Activated naive CD4-positive, alpha-beta T cell treated with anti-CD3 and anti-CD28 coated beads, Interleukin-2, amount 50 U/mL, for 72 hours (primary cell): ENCODE measurements around the gene ITGA1. TPM values are rescaled to one million over a fixed set of nuclear protein-coding genes. Genes with fewer than 3 reads are reported as not detected.
"Not testable (repeated sequence)": the region's sequence is repeated elsewhere in the genome, so short reads cannot be mapped to it uniquely, and the experiment has no call there.

Experiments used
- ATAC-seq, 2 donors: fragments of 150-1000 bp; cut with Tn5 transposase; 2 replicates each; pipeline ENCODE4 v1.10.0; 2021; ENCODE audit warnings: mild to moderate bottlenecking in 2 of 2, moderate library complexity in 2 of 2
- DNase-seq, 2 donors: peaks; one replicate each; pipeline ENCODE4 v3.0.0; 2021 to 2022; ENCODE audit warnings: low spot score in 2 of 2
- H3K27ac Mint-ChIP-seq, 2 donors: one replicate each; pipeline ENCODE4 v1.8.0; 2022; ENCODE audit warnings: mild to moderate bottlenecking in 2 of 2, mixed read lengths in 2 of 2
- H3K36me3 Mint-ChIP-seq, 2 donors: one replicate each; pipeline ENCODE4 v1.8.0; 2022; ENCODE audit warnings: mixed read lengths in 2 of 2
- H3K9me3 Mint-ChIP-seq, 2 donors: one replicate each; pipeline ENCODE4 v1.8.0; 2022; ENCODE audit warnings: mixed read lengths in 2 of 2
- total RNA-seq, 2 donors: library from RNA; stranded (reverse); gene quantifications; one replicate each; pipeline ENCODE4 v1.2.3, GENCODE V29; 2022

Gene ITGA1
- total RNA-seq, 2 donors from 2014 or later, result 6.0 TPM

- Mint-ChIP-seq H3K9me3 (no peaks in the 10 kb centered on the region), H3K27ac (no peak overlapping the region), H3K36me3 (peaks cover 7 to 12% of the 10 kb centered on the region in 2 donors)
- DNase-seq (no peak), ATAC-seq (no peak)
Observed at GRCh38 chr5:52807037-52807436, 19.3 kb downstream of the ITGA1 start.

GRCh38 chr5:52807723-52808122, 20.0 kb downstream of the ITGA1 start:
- ATAC-seq (no peak), DNase-seq (no peak)
- H3K9me3 Mint-ChIP-seq, result no peaks in the 10 kb centered on the region
- peaks cover 7 to 12% of the 10 kb centered on the region in 2 donors for H3K36me3 Mint-ChIP-seq
- H3K27ac Mint-ChIP-seq, result no peak overlapping the region

- DNase-seq, result no peak
- no peak for ATAC-seq
- peaks cover 7% of the 10 kb centered on the region in 2 donors for H3K36me3 Mint-ChIP-seq
- no peaks in the 10 kb centered on the region for H3K9me3 Mint-ChIP-seq
- H3K27ac Mint-ChIP-seq, result no peak overlapping the region
Observed at GRCh38 chr5:52808316-52808901, 20.7 kb downstream of the ITGA1 start.

GRCh38 chr5:52809884-52810283, 22.2 kb downstream of the ITGA1 start:
- H3K9me3 Mint-ChIP-seq, result no peaks in the 10 kb centered on the region
- ATAC-seq (no peak), DNase-seq (no peak)
- no peaks in the 10 kb centered on the region for H3K36me3 Mint-ChIP-seq
- no peak overlapping the region for H3K27ac Mint-ChIP-seq

- DNase-seq (no peak), ATAC-seq (no peak)
- Mint-ChIP-seq H3K27ac (no peak overlapping the region), H3K36me3 (no peaks in the 10 kb centered on the region), H3K9me3 (no peaks in the 10 kb centered on the region)
Observed at GRCh38 chr5:52810426-52810825, 22.7 kb downstream of the ITGA1 start.

- peak; percentile 37 to 61 for ATAC-seq
- Mint-ChIP-seq H3K27ac (no peak overlapping the region), H3K9me3 (no peaks in the 10 kb centered on the region), H3K36me3 (no peaks in the 10 kb centered on the region)
- DNase-seq, result no peak
Observed at GRCh38 chr5:52811067-52811749, 23.5 kb downstream of the ITGA1 start.

GRCh38 chr5:52814352-52815148, 26.8 kb downstream of the ITGA1 start:
- DNase-seq (no peak), ATAC-seq (no peak)
- Mint-ChIP-seq H3K27ac (no peak overlapping the region), H3K9me3 (no peaks in the 10 kb centered on the region), H3K36me3 (no peaks in the 10 kb centered on the region)

GRCh38 chr5:52817818-52818217, 30.1 kb downstream of the ITGA1 start:
- Mint-ChIP-seq H3K27ac (no peak overlapping the region), H3K36me3 (no peaks in the 10 kb centered on the region), H3K9me3 (no peaks in the 10 kb centered on the region)
- DNase-seq, result no peak
- ATAC-seq, result no peak

GRCh38 chr5:52818360-52818759, 30.6 kb downstream of the ITGA1 start:
- H3K9me3 Mint-ChIP-seq, result no peaks in the 10 kb centered on the region
- no peaks in the 10 kb centered on the region for H3K36me3 Mint-ChIP-seq
- no peak for ATAC-seq
- H3K27ac Mint-ChIP-seq, result no peak overlapping the region
- no peak for DNase-seq

- H3K36me3 Mint-ChIP-seq, H3K9me3 Mint-ChIP-seq, DNase-seq, H3K27ac Mint-ChIP-seq, ATAC-seq: not testable (repeated sequence)
Observed at GRCh38 chr5:52818807-52819206, 31.1 kb downstream of the ITGA1 start.

- no peak for ATAC-seq
- Mint-ChIP-seq H3K27ac (no peak overlapping the region), H3K36me3 (peaks cover 0 to 5% of the 10 kb centered on the region in 2 donors), H3K9me3 (no peaks in the 10 kb centered on the region)
- DNase-seq, result no peak
Observed at GRCh38 chr5:52821901-52822300, 34.2 kb downstream of the ITGA1 start.

- no peak for ATAC-seq
- Mint-ChIP-seq H3K9me3 (no peaks in the 10 kb centered on the region), H3K27ac (no peak overlapping the region), H3K36me3 (peaks cover 0 to 5% of the 10 kb centered on the region in 2 donors)
- DNase-seq, result no peak
Observed at GRCh38 chr5:52822437-52822836, 34.7 kb downstream of the ITGA1 start.

GRCh38 chr5:52824827-52825226, 37.1 kb downstream of the ITGA1 start:
- ATAC-seq (no peak), DNase-seq (no peak)
- peaks cover 0 to 4% of the 10 kb centered on the region in 2 donors for H3K9me3 Mint-ChIP-seq
- H3K36me3 Mint-ChIP-seq, result peaks cover 0 to 5% of the 10 kb centered on the region in 2 donors
- H3K27ac Mint-ChIP-seq, result no peak overlapping the region

- peaks cover 0 to 5% of the 10 kb centered on the region in 2 donors for H3K36me3 Mint-ChIP-seq
- DNase-seq, result no peak
- peaks cover 0 to 4% of the 10 kb centered on the region in 2 donors for H3K9me3 Mint-ChIP-seq
- peak overlapping the region in 1 of 2 donors; percentile 37 for H3K27ac Mint-ChIP-seq
- ATAC-seq, result peak; percentile 63 to 84
Observed at GRCh38 chr5:52825826-52826225, 38.1 kb downstream of the ITGA1 start.

- no peak for ATAC-seq
- no peak for DNase-seq
- Mint-ChIP-seq H3K27ac (no peak overlapping the region), H3K9me3 (peaks cover 3 to 4% of the 10 kb centered on the region in 2 donors), H3K36me3 (peaks cover 0 to 5% of the 10 kb centered on the region in 2 donors)
Observed at GRCh38 chr5:52827815-52828214, 40.1 kb downstream of the ITGA1 start.

GRCh38 chr5:52829664-52830063, 41.9 kb downstream of the ITGA1 start:
- H3K27ac Mint-ChIP-seq, result no peak overlapping the region
- H3K36me3 Mint-ChIP-seq, result peaks cover 0 to 5% of the 10 kb centered on the region in 2 donors
- peaks cover 3 to 4% of the 10 kb centered on the region in 2 donors for H3K9me3 Mint-ChIP-seq
- ATAC-seq (no peak), DNase-seq (no peak)

- ATAC-seq, result no peak
- Mint-ChIP-seq H3K27ac (no peak overlapping the region), H3K9me3 (peaks cover 3 to 4% of the 10 kb centered on the region in 2 donors), H3K36me3 (peaks cover 0 to 1% of the 10 kb centered on the region in 2 donors)
- no peak for DNase-seq
Observed at GRCh38 chr5:52830650-52831049, 42.9 kb downstream of the ITGA1 start.
